GM19455 (cell line): ENCODE data around the gene AR.

Source experiments
- ATAC-seq: cut with Tn5 transposase; IDR thresholded peaks from one replicate; pipeline ENCODE4 v1.9.1; 2021; ENCODE audit not compliant: unreplicated experiment

The AR gene

DNA sequence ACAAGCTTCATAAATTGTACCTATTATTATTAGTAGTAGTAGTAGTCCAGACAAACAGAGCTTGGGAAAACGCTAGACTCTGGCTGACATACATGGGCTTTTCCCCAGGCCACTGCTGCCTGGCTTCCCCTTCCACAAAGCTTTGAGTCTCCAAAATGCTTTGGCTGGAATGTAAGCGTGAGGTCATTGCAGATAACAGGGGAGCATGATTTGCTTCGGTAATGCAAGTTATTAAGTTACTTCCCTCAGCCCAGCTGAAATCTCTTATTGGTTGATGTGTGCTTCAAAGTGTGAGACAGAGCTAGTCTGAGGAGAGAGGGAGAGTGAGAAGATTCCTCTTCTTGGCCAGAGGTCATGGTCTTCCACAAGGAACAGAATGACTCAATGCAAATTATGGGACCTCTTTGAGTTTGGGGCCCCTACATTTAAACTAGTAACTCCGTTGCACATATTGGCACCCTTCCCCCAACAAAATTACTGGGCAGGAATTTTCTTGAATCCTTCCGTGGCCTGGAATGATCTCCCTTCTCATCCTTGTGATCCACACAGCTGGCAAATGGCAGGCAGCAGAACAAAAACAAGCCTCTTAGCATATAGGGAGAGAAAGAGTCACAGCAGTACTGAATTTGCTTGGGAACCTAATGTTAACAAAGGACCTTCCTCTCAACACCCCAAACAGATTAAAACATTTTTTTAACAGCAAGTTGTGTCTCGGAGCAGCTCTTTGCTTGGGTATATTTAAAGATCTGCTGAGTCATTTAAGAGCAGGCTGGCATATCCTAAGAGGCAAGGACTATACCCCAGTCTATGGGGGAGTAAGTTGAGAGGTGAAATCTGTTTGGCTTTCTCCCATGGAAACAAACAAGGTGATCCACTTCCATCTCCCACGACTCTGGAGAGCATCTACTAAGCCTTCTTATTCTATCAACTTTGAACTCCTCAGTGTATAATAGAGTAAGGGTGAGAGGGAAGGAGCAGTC, 19.9 kb downstream of the AR start:
- ATAC-seq: no peak

DNA sequence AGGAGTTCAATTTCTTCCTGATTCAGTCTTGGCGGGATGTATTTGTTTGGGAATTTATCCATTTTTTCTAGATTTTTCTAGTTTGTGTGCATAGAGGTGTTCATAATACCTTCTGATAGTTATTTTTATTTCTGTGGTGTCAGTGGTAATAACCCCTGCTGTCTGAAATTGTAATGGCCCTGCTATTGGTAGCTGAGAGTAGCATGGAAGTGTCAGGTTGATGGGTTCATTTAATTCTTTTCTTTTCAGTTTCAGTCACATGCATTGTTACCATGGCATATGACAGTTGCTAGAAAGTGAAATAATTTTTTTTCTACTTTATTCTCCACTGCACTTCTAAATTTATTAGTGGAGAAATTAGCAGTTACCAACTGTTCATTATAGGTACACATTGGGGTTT, 20.7 kb downstream of the AR start:
- no peak for ATAC-seq

DNA sequence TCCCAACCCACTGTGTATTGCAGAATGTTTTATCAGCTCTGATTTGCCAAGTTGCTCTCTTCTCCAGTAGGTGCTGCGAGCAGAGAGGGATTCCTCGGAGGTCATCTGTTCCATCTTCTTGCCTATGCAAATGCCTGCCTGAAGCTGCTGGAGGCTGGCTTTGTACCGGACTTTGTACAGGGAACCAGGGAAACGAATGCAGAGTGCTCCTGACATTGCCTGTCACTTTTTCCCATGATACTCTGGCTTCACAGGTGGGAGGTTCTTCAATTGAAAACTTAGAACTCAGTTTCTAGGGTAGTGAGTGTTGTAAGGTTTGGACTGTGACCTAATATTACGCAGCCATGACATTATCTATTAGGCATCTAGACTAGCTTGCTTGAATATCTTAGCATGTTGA, 24.9 kb downstream of the AR start:
- ATAC-seq: no peak

DNA sequence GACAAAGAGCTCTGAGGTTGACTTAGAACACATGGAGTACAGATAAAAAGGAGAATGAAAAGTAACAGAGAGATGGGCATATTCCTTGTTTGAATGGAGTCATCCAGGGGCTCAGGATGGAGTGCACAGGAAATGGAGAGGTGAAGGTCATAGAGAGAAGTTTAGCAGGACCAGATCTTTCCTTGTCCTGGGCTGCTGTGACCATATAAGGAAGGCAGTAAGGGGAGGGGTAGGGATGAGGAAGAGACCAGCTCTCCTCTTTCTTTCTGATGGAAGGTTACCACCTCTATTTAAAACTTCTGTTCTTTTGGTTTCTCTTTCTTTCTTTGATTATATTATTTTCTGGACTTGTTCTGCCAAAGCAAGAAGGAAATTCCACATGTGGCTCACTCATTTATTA, 27.0 kb downstream of the AR start:
- ATAC-seq: no peak

DNA sequence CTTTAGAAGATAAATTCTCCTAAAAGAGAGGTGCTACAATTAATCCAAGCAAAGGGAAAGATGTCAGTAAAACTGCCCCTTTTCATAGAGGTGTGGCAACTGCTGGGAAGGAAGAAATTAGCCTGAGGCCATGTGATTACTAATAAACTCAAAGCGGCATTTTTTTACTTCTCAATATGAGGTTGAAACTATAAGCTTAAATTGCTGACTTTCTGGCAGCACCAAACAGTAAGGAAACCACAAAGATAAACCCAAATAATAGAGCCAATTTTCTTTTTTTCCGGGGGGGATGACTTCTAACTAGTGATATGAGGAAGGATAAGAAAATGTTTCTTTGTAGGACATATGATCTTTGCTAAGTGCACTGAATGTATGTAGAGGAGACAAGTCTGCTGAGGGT, 30.9 kb downstream of the AR start:
- no peak for ATAC-seq

DNA sequence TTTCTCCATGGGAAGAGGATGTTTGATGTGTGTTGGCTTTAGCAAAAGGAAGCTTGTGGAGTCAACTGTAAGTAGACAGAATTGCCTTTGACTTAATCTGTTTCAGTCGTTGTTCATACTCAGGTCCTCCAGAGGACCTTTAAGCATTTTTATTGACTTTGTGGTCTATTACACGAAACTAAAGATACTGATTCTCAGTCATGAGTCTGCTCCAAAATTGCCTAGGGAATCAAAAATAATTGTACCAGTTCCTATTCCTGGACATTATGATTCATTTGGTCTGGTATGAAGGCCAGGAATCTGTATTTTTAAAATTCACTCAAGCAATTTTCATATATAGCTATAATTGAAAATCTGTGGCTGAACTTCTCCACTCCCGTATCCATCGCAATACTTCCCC, 38.6 kb downstream of the AR start:
- ATAC-seq: no peak

DNA sequence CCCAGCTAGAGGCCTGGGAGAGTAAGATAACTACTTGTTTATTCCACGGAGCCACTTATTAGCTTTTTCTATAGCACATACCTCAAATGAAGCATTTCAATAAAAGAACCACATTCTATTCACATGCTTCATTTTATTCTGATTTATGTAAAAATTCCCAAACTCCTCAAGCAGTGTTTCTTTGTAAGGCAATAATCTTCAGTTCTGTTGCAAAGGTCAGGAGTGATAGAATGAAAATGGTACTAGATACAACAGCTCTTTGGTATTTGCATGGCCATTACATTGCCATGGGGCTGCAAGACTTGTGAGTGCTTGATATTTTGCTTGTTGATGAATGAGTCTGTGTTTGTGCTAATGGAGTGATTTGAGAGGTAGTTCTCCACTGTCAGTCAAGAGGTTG, 39.4 kb downstream of the AR start:
- ATAC-seq: no peak

DNA sequence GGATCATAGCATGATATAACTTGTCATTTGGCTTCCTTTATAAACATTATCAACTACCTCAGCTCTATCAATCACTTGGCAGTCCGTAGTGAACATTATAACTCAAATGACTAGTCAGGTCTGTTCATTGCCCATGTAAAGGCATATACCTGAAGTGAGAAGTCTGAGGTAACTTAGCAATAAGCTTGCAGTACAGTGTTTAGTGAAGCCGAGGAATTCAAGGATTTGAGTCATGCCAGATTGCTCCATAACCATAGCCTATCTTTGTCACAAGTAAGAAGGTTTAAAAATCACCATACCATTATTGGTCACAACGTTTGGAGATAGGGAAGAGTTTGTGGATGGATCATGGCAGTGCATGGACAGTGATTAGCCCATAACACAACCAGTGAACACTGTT, 41.6 kb downstream of the AR start:
- no peak for ATAC-seq

DNA sequence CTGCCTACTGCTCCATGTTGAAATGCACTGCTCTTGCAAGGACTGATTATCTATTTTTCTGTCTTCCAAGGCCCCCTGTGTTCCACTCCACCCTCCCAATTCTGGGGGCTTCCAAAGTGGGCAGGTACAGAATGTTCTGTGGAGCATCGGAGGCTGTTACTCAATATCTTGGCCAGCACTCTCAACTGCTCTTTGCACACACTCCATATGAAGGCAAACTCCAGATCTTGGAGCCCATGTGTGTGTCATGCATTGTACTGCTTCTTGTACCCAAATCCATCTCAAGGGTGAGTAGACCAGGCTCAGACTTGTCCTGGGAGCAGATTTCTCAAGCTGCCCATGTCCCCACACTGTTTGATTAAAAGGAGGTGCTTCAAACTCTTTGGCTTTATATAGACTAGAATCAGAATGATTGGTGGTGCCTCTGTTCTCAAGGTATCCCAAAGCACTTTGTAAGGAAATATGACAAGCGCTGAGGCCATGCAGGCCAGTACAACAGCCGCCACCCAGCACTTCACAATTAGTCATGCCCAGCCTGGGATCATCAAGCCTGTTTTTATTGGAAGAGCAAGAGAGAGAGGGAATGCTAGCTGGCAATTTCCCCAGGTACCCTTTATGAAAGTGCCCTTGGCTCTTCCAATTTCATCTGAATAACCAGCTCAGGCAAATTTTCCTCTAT, 44.3 kb downstream of the AR start:
- no peak for ATAC-seq

DNA sequence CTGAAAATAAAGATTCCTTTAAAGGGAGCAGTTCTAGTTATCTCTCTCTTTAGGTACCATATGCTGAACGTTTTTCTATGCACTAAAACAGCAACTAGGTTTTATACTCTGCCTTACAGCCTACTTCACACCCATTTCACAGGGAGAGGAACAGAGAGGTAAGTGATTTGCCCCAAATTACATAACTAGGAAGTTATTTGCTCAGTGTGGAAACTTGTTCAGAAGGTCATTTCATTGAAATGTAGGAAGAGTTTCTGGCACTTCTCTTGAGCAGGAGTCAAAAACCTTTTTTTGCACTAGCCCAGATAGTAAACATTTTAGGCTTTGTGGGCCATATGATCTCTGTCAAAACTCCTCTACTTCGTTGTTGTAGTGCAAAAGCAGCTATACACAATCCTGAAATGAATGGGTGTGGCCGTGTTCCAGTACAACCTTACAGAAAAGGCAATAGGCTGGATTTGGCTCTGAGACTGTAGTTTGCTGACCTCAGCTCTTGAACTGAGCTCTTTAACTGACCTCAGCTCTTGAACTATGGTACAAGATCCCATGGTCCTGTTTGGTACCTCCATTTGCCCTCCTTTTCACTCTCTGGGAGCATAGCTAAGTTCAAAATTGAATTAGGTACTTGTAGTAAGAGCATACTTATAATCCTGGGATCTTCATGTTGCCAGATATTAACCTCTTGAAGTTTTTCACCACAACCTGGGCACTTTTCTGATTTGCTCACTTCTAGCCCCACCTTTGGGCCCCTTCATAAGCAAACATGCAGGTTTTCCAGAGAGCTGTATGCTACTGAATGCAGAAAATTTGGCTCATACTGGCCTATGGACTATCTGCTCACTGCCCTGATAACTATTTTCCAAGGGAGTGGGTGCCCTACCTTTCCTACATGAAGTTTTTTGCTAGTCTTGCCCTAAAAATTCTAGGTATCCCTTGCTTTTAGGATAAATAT, 53.3 kb downstream of the AR start:
- no peak for ATAC-seq

DNA sequence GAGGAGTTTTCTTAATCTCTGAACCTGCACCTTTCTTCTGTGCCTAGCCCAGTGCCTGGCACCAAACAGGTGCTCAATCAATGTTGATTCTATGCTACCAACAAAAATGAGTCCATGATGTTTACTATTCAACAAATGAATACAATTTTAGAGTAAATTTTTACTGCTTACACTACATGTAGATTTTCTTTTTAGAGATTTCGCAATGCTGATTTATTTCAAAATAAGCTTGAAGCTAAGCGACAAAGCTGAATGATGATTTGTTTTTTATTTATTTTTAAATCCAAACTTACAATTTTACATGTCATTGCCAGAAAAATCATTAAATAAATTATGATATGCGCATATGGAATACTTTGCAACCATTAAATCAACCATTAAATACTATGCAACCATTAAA, 55.7 kb downstream of the AR start:
- ATAC-seq: no peak

DNA sequence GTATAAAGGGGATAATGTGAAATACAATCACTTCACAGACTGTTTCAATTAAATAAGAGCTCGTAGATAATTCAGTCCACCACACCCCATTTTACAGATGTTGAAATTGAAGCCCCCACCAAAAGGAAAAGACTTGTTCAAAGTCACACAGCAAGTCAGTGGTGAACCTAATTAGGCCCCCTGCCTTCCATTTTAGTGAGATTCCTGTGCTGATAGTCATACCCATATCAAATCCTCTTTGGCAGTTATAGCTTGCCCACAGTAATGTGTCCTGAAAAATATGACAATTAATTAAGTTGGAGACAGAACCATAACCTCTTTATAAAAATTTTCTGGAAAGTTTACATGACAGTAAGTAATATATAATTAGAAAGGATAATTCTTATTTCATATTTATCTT, 58.0 kb downstream of the AR start:
- no peak for ATAC-seq

DNA sequence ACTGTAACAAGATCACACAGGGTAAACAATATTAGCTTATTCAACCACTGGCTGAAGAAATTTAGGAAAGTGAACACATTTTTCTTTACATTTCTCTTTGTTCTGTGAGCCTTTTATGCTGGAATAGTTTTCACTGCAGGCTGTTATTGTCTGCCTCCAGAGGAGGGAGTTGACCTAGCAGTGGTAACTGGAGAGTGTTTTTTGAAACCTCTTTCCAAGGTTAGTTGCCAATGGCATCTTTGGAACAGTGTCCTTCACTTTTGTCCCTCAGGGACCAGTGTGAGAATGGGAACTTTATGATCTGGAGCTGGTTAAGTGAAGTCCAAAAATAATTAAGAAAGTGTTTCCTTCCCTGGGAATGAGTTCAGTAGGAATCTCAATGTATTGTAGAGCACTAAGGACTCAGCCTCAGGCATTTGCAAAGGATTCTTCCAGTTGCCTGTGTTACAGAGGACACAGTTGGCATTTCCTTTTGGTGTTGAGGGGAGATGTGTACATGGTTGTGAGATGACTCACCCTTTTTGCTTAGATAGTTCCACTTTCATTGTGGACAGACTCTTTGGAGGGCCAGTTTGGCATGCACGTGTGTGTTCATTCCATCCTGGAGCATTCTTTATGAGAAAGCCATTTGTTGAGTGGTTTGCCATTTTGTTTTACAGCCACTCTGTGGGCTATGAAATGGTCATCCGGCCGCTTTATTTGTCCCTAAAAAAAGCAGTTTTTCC, 61.3 kb downstream of the AR start:
- no peak for ATAC-seq

DNA sequence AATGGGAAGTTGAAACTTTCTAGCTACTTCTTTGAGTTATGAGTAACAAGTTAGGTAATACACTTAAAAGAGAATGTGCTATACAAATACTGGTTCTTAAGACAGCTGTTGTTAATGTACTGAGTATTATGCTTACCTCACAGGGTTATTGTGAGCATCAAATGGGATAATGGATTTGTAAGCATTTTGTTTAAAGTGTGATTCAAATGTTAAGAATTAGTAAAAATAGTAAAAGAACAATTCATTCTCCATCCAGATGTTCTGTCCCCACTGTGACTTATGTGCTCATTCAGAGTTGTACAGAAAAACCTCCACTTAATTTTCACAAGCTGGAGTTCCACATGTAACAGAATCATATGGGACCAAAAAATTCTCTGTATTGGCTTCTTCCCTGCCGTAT, 63.6 kb downstream of the AR start:
- no peak for ATAC-seq

DNA sequence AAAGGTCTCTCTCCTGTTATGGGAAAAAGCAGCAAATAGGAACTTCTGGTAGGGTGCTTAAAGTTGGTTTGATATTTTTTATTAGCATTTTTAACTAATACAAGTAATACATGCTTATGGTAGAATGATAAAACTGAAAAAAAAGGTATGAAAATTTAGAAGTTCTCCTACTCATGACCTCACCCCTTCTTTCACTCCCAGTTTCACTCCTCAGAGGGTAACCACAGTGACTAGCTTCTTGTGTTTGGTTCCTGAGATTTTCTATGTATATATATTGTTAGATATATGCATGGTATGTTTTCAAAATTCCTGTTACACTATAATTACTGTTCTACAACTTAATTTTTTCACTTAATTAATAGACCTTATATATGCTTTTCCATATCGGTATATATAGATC, 66.5 kb downstream of the AR start:
- no peak for ATAC-seq

DNA sequence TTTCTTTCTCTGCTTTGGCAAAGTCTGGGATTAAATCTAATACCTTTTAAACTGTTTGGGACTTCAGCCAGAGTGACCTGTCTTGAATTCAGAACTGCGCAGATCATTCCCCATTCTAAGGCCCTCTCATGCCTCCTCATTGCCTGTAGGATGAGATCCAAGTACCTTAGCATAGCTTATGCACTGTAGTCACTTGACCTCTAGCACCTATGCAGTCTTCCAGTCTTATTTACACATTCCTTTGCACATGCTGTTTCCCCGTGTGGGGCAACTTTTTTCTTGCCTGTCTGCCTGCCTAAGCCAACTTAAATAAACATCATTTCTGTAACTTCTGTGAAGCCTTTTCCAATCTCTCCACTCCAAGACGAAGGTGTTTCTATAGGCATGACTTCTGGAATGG, 68.4 kb downstream of the AR start:
- ATAC-seq: no peak

DNA sequence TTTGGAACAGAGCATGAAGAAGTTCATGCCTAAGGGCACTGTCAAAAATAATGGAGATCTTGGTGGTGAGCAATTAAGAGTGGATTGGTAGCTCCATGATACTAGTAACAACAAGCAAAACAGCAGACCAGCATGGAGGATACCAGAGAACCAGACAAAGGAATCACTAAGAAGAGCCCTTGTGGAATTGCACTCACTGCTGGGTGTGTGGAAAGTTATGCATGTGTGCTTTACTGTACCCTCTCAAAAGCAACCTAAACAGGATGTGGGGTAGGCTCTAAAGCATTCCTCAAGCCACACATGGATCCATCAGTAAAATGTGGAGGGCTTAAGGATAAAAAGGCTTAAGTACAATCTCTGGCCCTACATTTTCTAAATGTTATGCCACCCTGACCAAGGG, 69.5 kb downstream of the AR start:
- ATAC-seq: no peak

DNA sequence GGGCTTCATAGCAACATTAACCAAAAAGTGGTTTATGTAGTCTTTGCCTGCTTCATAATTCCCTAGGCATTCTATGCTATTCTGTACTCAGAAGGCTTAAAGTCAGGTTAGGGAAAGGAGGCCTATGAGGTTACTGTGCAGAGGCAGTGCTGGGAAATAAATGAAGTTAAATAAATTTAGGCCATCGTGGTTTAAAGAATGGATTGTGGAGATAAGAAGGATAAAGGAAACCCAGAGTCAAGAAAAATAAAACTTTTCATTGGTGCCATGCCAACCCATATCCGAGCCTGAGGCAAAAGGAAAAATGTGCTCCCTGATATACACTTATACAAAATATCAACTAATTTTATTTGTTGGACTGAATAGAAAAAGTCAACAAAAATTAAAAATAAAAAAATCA, 70.2 kb downstream of the AR start:
- no peak for ATAC-seq

DNA sequence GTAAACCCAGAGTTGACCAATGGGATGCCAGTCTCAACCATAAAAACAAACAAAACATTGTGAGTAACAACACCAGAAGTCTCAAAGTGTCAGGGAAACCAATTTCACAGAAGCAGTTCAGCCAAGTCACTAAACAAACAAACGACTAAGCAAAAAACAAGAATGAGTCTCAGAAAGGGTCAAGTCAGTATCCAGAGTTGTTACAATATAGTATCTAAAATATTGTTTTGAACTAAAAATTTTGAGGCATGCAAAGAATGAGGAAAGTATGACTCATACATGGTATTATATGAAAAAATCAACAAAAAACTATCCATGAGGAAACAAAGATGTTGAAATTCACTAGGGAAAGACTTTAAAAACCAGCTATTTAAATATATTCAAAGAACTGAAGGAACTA, 70.6 kb downstream of the AR start:
- no peak for ATAC-seq

DNA sequence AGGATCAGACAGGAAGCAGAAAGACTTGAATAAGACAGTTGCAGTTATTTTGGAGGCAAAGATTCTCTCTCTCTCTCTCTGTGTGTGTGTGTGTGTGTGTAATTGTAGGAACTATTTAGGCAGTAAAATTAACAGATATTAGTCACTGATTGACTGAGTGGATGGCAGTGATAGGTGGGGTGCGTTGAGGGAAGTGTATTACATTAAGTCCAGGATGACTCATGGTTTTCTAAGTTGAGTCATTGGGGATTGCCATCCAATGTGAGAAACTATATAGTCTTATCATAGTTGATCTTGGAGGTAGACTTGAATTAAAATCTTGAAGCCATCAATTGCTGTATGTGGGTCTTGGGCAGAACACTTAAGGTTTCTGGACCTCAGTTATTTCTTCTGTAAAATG, 75.4 kb downstream of the AR start:
- no peak for ATAC-seq
